Panc1 (cell line): ENCODE measurements around the gene MSTN. TPM values are rescaled to one million over a fixed set of nuclear protein-coding genes. Genes with fewer than 3 reads are reported as not detected.
A peak's percentile ranks its signal among the peaks of the same experiment; 100 is the strongest.

Experiments used
- ATAC-seq: fragments of 200-7000 bp; cut with Tn5 transposase; 2 replicates; pipeline ENCODE4 v1.9.1; 2020; ENCODE audit warnings: mild to moderate bottlenecking, moderate library complexity
- BruUV-seq: library from RNA; stranded (reverse); fragments of 400-500 nt; replicated peaks from 2 replicates; lab custom pipeline; 2021; lab: Mats Ljungman, UMichigan
- CTCF ChIA-PET: fragments of 300-600 bp; sonication (Branson Sonifier 250); formaldehyde crosslinking; loops from one replicate; lab custom pipeline; 2022; ENCODE audit warnings: antibody characterized with exemption; lab: Charles Lee
- POLR2A ChIA-PET: fragments of 300-600 bp; sonication (Branson Sonifier 250); formaldehyde crosslinking; loops from one replicate; lab custom pipeline; 2022; ENCODE audit warnings: antibody characterized with exemption; lab: Charles Lee
- DNase-seq: peaks from one replicate; pipeline ENCODE4 v3.0.0-alpha.2; 2010; ENCODE audit warnings: low read depth, low spot score
- H3K27ac ChIP-seq: 2 replicates; pipeline ENCODE4 v1.5.1; 2011; ENCODE audit warnings: mild to moderate bottlenecking, low read length, inconsistent platforms
- H3K27me3 ChIP-seq: fragments of 200-500 bp; sonication (Bioruptor generic); 2 replicates; pipeline ENCODE4 v1.6.0; 2014; ENCODE audit warnings: low read length, inconsistent platforms; ENCODE audit not compliant: control insufficient read depth, insufficient read depth
- H3K36me3 ChIP-seq: fragments of 200-500 bp; sonication (Bioruptor generic); 2 replicates; pipeline ENCODE4 v1.5.1; 2014; ENCODE audit warnings: inconsistent platforms, mild to moderate bottlenecking, low read length, moderate library complexity; ENCODE audit not compliant: control insufficient read depth, insufficient read depth
- H3K4me1 ChIP-seq: 2 replicates; pipeline ENCODE4 v1.5.1; 2011; ENCODE audit warnings: inconsistent platforms, mild to moderate bottlenecking, low read length, moderate library complexity; ENCODE audit not compliant: control insufficient read depth, insufficient read depth
- H3K4me3 ChIP-seq, 2 experiments: 2 replicates each; pipeline ENCODE4 v1.5.1; 2011 to 2012; ENCODE audit warnings: low read depth in 2 of 2, low read length in 2 of 2, mild to moderate bottlenecking in 2 of 2, inconsistent platforms in 1 of 2, moderate library complexity in 1 of 2
- H3K9me3 ChIP-seq: fragments of 200-500 bp; sonication (Bioruptor generic); 2 replicates; pipeline ENCODE4 v1.5.1; 2014; ENCODE audit warnings: low read depth, mild to moderate bottlenecking, inconsistent platforms, low read length, moderate library complexity; ENCODE audit not compliant: control insufficient read depth, insufficient read depth
- CTCF ChIP-seq: fragments of 450-650 bp; IDR thresholded peaks from 2 replicates; pipeline ENCODE4 v1.5.1; 2017; ENCODE audit warnings: mild to moderate bottlenecking
- POLR2AphosphoS5 ChIP-seq: IDR thresholded peaks from 2 replicates; pipeline ENCODE4 v1.6.1; 2012; ENCODE audit warnings: mild to moderate bottlenecking, low read depth, low read length, moderate library complexity
- REST ChIP-seq, 2 experiments: IDR thresholded peaks; 2 replicates each; pipeline ENCODE4 v1.6.1; 2011 to 2012; ENCODE audit warnings: low read depth in 2 of 2, control low read depth in 1 of 2, low read length in 1 of 2, mild to moderate bottlenecking in 1 of 2, moderate library complexity in 1 of 2; ENCODE audit not compliant: insufficient read depth in 1 of 2
- SIN3A ChIP-seq: IDR thresholded peaks from 2 replicates; pipeline ENCODE4 v1.6.1; 2012; ENCODE audit warnings: low read depth, mild to moderate bottlenecking, low read length, moderate library complexity, borderline replicate concordance; ENCODE audit not compliant: insufficient read depth
- TCF7L2 ChIP-seq: IDR thresholded peaks from 2 replicates; pipeline ENCODE4 v1.6.1; 2011; ENCODE audit warnings: mild to moderate bottlenecking, low read depth, low read length, inconsistent platforms
- in situ Hi-C: cut with HindIII; loops from 2 replicates; pipeline ENCODE4 v1.10.0; 2016; ENCODE audit warnings: low sequenced_read_pairs, low pct_unique_long_range_greater_than_20kb
- intact Hi-C: fragments of 100-400 bp; cut with micrococcal nuclease; formaldehyde crosslinking; loops from one replicate; pipeline ENCODE4 v1.10.0; 2022; ENCODE audit not compliant: unreplicated experiment
- total RNA-seq: library from RNA; stranded (reverse); gene quantifications from one replicate; pipeline ENCODE4 v1.2.1, GENCODE V29; 2021; ENCODE audit not compliant: unreplicated experiment

MSTN gene
- total RNA-seq, 1 experiment from 2014 or later = not detected

- ChIA-PET POLR2A (no interaction called here), CTCF (interaction anchor here (0.7 kb wide), 1 partner anchor 267 kb away, joined by 15 read pairs; no protein-coding TSS in a partner anchor)
These were observed 3.3 kb upstream of the MSTN start for GRCh38 chr2:190065839-190066238.

GRCh38 chr2:190063624-190064023, 1.1 kb upstream of the MSTN start:
- H3K4me3 ChIP-seq = no peak overlapping the region
- POLR2A ChIA-PET = no interaction called here
- no TSS peak for BruUV-seq
- H3K36me3 ChIP-seq = no peaks in the 10 kb centered on the region
- DNase-seq (no peak), ATAC-seq (no peak)
- H3K27me3 ChIP-seq = no peaks in the 10 kb centered on the region
- H3K27ac ChIP-seq = no peak overlapping the region
- CTCF ChIA-PET = no interaction called here
- intact Hi-C loops = no loop called here
- no peaks in the 10 kb centered on the region for H3K4me1 ChIP-seq
- no peaks in the 10 kb centered on the region for H3K9me3 ChIP-seq
- TF ChIP-seq REST (IDR thresholded peaks at IDR 0.05; ENCODE audit: insufficient read depth in 1 of 2, low read depth in 2 of 2, low read length in 1 of 2) = no peak
- TF ChIP-seq TCF7L2 = peak; percentile 31; the same call in 1 of the 2 replicates
- in situ Hi-C loops = no loop called here

More at GRCh38 chr2:190065839-190066238, 3.3 kb upstream of the MSTN start:
- H3K4me3 ChIP-seq = no peak overlapping the region
- intact Hi-C loops = no loop called here
- H3K36me3 ChIP-seq = no peaks in the 10 kb centered on the region
- TF ChIP-seq POLR2AphosphoS5 (no peak), REST (IDR thresholded peaks at IDR 0.05; ENCODE audit: insufficient read depth in 1 of 2, low read depth in 2 of 2, low read length in 1 of 2) (no peak), TCF7L2 (no peak), SIN3A (no peak)
- H3K27me3 ChIP-seq = no peaks in the 10 kb centered on the region
- BruUV-seq = no TSS peak
- H3K27ac ChIP-seq = no peak overlapping the region
- no peaks in the 10 kb centered on the region for H3K9me3 ChIP-seq
- DNase-seq (no peak), ATAC-seq (no peak)
- in situ Hi-C loops = no loop called here
- H3K4me1 ChIP-seq = no peaks in the 10 kb centered on the region

GRCh38 chr2:190062053-190062452, 476 bp downstream of the MSTN start:
- no TSS peak for BruUV-seq
- H3K27ac ChIP-seq = no peak overlapping the region

More at GRCh38 chr2:190062053-190062452, 476 bp downstream of the MSTN start:
- no peaks in the 10 kb centered on the region for H3K36me3 ChIP-seq
- ChIA-PET CTCF (no interaction called here), POLR2A (no interaction called here)
- no peaks in the 10 kb centered on the region for H3K27me3 ChIP-seq
- in situ Hi-C loops = no loop called here
- no peak for TF ChIP-seq POLR2AphosphoS5
- TF ChIP-seq CTCF = no peak
- no peak for TF ChIP-seq REST (IDR thresholded peaks at IDR 0.05; ENCODE audit: insufficient read depth in 1 of 2, low read depth in 2 of 2, low read length in 1 of 2)
- no peak for TF ChIP-seq TCF7L2
- TF ChIP-seq SIN3A = no peak
- H3K4me1 ChIP-seq = no peaks in the 10 kb centered on the region
- DNase-seq = no peak
- intact Hi-C loops = no loop called here
- no peaks in the 10 kb centered on the region for H3K9me3 ChIP-seq
- H3K4me3 ChIP-seq = no peak overlapping the region
- no peak for ATAC-seq
